ENCODE measurements around the gene GGCX.
"Not testable (repeated sequence)": the region's sequence is repeated elsewhere in the genome, so short reads cannot be mapped to it uniquely, and the experiment has no call there.

The GGCX gene

DNA sequence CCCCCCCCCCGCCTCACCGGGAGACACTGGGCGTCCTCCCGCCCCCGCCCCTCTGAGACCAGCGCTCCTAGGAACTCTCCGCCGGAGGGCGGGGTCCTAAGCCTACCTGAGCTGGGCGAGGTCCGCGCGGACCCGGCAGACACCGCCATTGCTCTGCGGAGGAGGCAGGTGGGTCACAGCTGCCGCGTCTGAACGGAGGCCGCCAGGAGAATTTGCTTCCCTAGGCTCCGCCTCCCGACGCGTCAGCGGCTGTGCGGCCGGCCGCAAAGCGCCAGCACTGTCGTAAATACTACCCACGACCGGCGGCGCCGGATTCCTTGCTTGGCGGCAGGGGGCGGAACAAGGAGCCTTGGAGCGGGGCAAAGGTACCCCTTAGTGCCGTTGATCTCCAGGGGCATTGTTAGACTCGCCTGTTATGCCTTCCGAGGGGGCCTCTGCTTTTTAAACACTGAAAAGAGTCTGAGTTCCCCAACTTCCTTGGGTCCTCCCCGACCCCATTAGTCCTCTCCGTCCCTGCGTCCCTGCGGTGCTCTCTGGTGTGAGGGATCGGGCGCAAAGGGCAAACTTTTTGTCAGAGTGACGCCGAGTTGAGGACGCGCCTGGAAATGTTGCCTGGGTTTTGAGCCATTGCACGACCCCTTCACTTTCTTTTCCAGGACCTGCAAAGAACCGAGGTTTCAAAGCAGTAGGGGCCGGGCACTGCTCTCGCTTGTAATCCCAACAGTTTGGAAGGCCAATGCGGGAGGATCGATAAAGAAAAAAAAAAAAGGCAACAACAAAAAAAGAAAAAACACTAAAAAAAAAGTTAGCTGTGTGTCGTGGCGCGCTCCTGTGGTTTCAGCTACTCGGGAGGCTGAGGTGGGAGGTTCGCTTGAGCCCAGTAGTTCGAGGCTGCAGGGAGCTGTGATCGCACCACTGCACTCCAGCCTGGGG, at the start of gene GGCX:
TSS of gene GGCX (minus strand) at position 214 of the 933 bp plus-strand sequence. CDS start at position 149, 65 bp downstream.
- peak; percentile 95 for DNase-seq

DNA sequence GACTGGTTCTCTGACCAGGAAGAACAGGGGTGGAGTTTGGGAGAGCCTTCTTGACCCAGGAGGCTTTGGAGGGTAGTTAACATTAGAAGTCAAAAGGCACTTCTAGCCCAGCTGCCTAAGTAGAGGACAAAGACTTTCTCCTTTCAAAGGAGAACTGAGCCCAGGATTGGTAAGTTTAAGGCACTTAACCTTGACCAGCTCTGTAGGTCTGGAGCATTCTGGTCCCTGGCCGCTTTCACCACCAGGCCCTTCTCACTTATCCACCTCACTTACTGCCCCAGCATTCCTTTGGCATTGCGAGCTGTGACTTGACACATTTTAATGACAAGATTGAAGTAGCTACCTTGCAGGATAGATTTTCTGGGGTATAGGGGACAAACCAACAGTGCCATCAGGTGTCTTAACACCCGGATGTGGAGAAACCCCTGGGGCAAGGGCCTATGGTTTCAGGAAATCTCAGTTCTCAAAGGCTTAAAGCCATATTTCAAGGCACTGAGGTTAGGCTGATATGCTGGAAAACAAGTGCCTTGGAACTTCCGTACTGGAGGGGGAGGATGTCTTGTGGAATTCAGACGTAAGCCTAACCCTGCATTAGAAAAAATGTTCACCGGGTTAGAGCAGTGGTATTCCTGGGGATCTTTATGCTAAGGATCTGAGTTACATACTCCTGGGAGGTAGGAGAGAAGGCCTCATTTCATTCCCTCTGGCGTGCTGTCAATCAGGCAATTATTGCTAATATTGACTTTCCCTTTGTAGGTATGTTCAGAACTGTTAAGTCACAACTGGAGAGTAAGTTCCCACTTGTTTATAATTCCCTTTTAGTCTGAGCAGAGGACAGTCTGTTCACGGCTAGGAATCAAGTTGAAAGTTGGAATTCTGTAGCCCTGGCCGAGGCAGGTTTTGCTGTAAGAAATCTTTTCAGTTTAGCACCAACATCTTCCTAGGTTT, 46.2 kb upstream of the GGCX start:
- no peak for DNase-seq

- no peak for DNase-seq
Measured at GRCh38 chr2:85606116-85606455, 44.8 kb upstream of the GGCX start.

DNA sequence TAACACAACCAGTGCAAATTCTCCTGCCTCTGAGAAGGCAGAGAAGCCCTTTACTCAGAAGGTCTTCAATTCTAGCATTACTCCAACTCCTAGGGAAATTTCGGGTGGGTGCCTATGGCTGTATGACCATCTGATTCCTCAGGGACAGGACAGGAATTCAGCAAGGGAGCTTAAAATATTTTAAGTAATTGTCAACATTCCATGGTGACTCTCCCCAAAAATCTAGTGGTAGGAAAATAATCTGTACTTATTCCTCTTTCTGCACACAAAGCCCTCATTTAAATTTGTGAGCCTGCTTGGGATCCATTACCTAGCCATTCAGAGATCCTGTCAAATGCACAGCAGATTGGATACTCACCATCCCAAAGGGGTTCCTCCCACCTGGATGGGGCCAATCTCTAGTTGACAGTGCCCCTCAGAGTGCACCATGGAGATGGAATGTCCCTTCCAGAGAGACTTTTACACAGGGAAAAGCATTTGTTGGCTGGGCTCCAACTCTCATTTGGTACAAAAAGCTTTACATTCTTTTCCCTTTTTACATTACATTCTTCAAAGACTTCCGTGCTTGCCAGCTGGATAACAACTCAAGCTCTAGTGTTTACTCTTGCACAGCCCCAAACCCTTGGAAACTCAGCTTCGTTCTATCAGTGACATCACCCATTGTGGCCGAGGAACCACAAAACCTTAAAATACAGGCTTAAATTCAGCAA, 44.3 kb upstream of the GGCX start:
- no peak for DNase-seq

- DNase-seq: no peak
Measured at GRCh38 chr2:85604568-85605339, 43.5 kb upstream of the GGCX start.

GRCh38 chr2:85604133-85604444, 42.8 kb upstream of the GGCX start:
- not testable (repeated sequence) for DNase-seq

- peak; percentile 90 for DNase-seq
Measured at GRCh38 chr2:85602476-85603234, 41.4 kb upstream of the GGCX start, which contains the start of gene TMEM150A. TMEM150A (minus strand) TSS chr2:85602698; CDS start chr2:85601948, 750 bp downstream.

GRCh38 chr2:85601771-85602475, 40.6 kb upstream of the GGCX start:
- no peak for DNase-seq

GRCh38 chr2:85600951-85601770, 39.9 kb upstream of the GGCX start:
- DNase-seq: no peak

GRCh38 chr2:85600235-85600575, 38.9 kb upstream of the GGCX start:
- no peak for DNase-seq

DNA sequence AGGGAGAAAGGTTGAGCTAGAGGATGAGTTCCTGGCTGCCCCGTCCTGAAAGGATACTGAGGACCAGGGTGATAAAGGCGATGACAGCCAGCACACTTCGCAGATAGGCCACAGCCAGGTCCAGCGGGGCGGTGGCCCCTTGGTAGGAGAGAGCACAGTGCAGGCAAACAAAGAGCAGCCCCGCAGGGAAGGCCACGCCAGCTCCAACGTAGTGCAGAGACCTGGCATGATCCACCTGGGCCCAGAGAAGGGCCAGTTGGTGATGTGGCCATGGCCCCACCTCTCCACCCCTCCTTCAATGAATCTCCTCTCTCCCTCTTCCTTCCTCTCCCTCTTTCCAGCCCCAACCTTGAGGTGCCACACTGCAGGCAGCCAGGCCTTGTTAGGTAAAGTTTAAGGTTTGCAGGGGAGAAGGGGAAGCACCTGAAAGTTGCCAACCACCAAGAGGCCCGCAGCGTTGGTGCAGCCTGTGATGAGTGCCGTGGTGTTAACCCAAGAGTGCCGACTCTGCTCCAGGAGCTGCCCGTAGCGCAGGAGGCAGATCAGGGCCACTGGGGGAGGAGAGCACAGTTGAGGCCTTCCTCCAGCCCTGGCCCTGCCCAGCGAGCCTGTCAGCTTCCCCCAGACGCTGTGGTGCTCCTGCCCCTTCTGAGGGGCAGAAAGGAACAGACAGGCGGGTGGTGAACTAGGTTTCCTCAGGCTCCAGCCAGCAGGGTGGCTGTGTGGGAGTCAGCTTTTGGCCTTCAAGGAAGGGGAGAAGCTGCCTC, 38.4 kb upstream of the GGCX start:
- DNase-seq: no peak

DNA sequence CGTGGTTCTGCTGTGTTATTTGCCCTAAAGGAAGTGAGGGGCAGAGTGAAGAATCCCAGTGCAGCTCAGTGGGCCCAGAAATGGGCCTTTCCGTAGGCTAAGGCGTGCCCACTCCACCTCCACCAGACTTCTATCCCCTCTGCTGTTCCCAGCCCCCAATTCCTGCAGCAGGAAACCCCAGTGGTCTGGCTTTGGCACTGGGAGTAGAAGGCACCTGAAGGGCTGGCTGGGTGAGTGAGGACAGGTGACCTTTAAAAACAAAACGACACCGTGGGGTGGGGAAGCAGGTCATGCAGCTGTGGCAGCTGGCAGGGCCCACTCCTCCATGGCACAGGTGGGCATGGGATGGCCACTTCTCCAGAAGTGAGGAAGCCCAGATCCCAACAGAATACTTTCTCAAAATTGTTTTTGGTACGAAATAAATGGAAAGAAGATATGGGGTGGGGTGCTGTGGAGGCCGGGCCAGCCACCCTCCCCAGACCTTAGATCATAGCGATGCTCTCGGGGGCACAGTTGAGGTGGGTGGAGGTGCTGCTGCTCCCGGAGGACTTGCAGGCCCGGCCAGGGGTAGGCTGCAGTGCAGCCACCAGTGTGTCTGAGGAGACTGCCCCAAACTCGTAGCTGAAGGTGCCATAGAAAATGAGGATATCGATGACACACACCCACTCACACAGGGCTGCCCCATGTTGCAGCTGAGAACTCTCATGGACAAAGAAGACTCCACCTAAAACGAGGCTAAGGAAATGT, 37.5 kb upstream of the GGCX start:
- no peak for DNase-seq

DNA sequence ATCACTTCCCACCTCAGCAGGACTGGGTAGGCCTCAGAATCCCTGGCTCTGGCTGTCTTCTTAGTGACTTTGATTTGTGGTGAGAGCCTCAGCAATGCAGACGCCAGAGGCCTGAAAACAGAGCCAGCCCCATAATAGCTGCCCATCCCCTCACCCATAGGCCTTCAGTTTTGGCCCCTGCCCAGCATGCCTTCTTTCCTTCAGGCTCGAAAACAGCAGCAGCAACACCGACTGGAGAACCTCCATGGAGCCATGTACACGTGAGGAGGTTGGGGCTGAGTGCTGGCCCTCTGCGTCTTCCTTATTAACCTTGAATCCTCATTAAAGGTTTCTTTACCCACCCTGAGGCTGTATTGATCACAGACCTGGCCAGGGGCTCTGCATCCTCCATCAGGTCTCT, 35.9 kb upstream of the GGCX start:
- no peak for DNase-seq

DNA sequence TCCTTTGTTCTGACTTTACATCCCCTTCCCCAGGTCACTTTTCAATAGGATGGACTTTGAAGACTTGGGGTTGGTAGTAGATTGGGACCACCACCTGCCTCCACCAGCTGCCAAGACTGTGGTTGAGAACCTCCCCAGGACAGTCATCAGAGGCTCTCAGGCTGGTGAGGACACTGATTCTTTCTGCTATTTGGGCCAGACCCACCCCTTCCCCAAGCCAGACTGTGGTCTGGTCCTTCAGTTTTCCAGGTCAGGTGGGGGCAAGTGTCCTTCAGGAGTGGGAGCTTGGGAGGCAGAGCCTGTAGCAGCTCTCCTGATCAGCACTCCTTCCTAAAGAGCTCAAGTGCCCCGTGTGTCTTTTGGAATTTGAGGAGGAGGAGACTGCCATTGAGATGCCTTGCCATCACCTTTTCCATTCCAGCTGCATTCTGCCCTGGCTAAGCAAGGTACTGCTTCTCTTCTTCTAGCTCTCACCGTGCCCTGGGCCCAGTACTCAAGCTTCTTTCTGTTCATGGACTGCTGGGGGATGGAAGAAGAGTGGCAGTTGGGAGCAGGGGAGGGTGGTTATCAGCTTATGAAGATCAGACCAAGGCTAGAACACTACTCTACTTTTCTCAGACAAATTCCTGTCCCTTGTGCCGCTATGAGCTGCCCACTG, 35.3 kb upstream of the GGCX start:
- DNase-seq: no peak

DNA sequence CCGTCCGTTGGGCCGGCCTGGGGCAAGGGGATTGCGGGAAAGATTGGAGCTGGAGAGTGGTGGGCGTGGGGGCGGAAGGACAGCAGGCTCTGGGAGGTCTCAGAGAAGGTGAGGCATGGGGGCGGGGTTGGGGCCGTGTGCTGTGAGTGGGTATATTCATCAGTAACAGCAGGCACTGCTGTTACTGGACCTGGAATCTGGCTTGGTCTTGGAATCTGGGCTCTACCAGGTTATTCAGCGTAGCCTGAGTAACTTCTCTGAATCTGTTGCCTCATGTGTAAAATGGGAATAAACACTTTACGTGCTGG, 34.7 kb upstream of the GGCX start:
- DNase-seq: no peak

GRCh38 chr2:85595301-85596025, 34.2 kb upstream of the GGCX start, which contains the start of gene RNF181:
RNF181 (plus strand) TSS chr2:85595745; CDS start chr2:85595764, 19 bp downstream.
- DNase-seq: peak; percentile 95

DNA sequence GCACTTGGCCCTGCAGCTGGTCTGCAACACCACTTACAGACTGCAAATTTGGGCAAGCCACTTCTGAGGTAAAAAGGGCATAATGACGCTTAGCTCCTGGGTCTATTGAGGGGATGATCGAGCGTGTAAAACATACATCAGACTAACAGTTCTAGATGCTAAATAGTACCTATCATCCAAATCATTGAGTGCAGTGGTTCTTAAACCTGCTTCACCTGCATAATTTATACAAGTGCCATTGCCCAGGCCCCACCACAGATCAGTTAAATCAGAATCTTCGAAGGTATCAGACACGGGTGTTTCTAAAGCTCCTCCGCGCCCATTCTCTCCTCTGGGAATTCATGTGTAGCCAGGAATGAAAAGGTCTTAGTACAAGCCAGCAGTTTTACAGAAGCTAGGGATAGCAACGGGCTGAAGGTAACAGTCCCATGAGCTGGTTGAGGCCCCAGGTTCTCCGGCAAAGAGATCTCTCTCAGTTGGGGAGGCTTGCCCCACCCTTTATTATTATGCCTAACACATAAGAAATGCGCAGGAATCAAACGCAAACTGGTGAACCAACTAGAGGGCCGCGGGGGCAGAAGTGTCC, 33.5 kb upstream of the GGCX start:
- no peak for DNase-seq
